Astrocyte of the spinal cord (primary cell): Measurements from ENCODE around the gene OPN1SW.
A peak's percentile ranks its signal among the peaks of the same experiment; 100 is the strongest.

ENCODE experiments used
- DNase-seq: peaks from one replicate; pipeline ENCODE4 v3.0.0; 2011; ENCODE audit warnings: low read depth, low spot score
- H3K4me3 ChIP-seq: 2 replicates; pipeline ENCODE4 v1.5.1; 2011; ENCODE audit warnings: low read depth, mild to moderate bottlenecking, low read length, moderate library complexity
- CTCF ChIP-seq: IDR thresholded peaks from 2 replicates; pipeline ENCODE4 v1.5.1; 2012; ENCODE audit warnings: low read depth, mild to moderate bottlenecking, low read length, inconsistent platforms
- in situ Hi-C: cut with HindIII; loops from 2 replicates; pipeline ENCODE4 v1.10.0; 2017; ENCODE audit warnings: low sequenced_read_pairs

OPN1SW gene

GRCh38 chr7:128795129-128795528, 19.5 kb upstream of the OPN1SW start:
- no peak for TF ChIP-seq CTCF
- H3K4me3 ChIP-seq: no peak overlapping the region
- in situ Hi-C loops: no loop called here
- DNase-seq: no peak

GRCh38 chr7:128794436-128794835, 18.8 kb upstream of the OPN1SW start:
- H3K4me3 ChIP-seq: no peak overlapping the region
- no peak for DNase-seq
- in situ Hi-C loops: no loop called here
- no peak for TF ChIP-seq CTCF

- no peak for DNase-seq
- TF ChIP-seq CTCF: no peak
- H3K4me3 ChIP-seq: no peak overlapping the region
- in situ Hi-C loops: no loop called here
Observed at GRCh38 chr7:128794020-128794419, 18.4 kb upstream of the OPN1SW start.

GRCh38 chr7:128793181-128793547, 17.6 kb upstream of the OPN1SW start:
- no peak for DNase-seq
- no peak overlapping the region for H3K4me3 ChIP-seq
- in situ Hi-C loops: no loop called here
- TF ChIP-seq CTCF: no peak

GRCh38 chr7:128792471-128793180, 17.0 kb upstream of the OPN1SW start:
- H3K4me3 ChIP-seq: no peak overlapping the region
- TF ChIP-seq CTCF: no peak
- no peak for DNase-seq
- in situ Hi-C loops: no loop called here

GRCh38 chr7:128791972-128792327, 16.4 kb upstream of the OPN1SW start:
- in situ Hi-C loops: no loop called here
- H3K4me3 ChIP-seq: peak overlapping the region; percentile 77
- DNase-seq: no peak
- TF ChIP-seq CTCF: no peak
